ENCODE measurements around the gene FAM124A. TPM values are rescaled to one million over a fixed set of nuclear protein-coding genes. Genes with fewer than 3 reads are reported as not detected.

FAM124A gene
- total and polyA plus RNA-seq, 9 donors: 0.48 to 8.8 (median 1.9) TPM

- no peak for DNase-seq
- TF ChIP-seq CTCF (IDR thresholded peaks at IDR 0.05): no peak
- no peak for TF ChIP-seq POLR2A (IDR thresholded peaks at IDR 0.05)
- TF ChIP-seq EP300 (IDR thresholded peaks at IDR 0.05): no peak
Observed at GRCh38 chr13:51202477-51203046, 19.6 kb upstream of the FAM124A start.

DNA sequence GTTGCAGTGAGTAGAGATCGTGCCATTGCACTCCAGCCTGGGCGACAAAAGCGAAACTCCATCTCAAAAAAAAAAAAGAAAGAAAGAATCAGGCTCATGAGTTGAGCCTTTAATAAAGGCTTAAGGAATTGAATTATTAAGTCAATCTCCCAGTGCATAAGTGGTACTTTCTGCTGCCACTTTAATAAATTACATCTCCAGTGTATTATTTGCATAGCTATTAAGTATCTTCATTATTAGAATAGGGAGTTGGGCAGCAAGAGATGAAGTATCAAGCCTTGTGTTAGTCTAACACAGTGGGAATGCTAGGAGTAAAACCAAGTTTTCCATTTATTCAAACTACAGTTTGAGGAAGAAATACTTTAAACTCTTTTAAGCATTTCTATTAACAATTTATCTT, 15.6 kb upstream of the FAM124A start:
- no peak for TF ChIP-seq CTCF (IDR thresholded peaks at IDR 0.05)
- TF ChIP-seq EP300 (IDR thresholded peaks at IDR 0.05): no peak
- TF ChIP-seq POLR2A (IDR thresholded peaks at IDR 0.05): no peak

More at GRCh38 chr13:51202477-51203046, 19.6 kb upstream of the FAM124A start:
- 77 to 83% (median 83%) methylated on average over 2 of the region's 2 CpGs for WGBS, 3 donors
- H3K4me1 ChIP-seq (ENCODE audit: insufficient read depth): no peaks in the 10 kb centered on the region
- no peak overlapping the region for H3K4me3 ChIP-seq
- no peaks in the 10 kb centered on the region for H3K27me3 ChIP-seq
- H3K36me3 ChIP-seq: no peaks in the 10 kb centered on the region
- H3K27ac ChIP-seq: no peak overlapping the region
- intact Hi-C loops (cut with DNase I): no loop called here
- no peaks in the 10 kb centered on the region for H3K9me3 ChIP-seq

GRCh38 chr13:51207881-51208280, 14.3 kb upstream of the FAM124A start:
- no peak for DNase-seq
- no peaks in the 10 kb centered on the region for H3K9me3 ChIP-seq
- H3K27ac ChIP-seq: no peak overlapping the region
- 39 to 52% (median 42%) methylated on average over 2 of the region's 2 CpGs for WGBS, 3 donors
- H3K4me1 ChIP-seq (ENCODE audit: insufficient read depth): no peaks in the 10 kb centered on the region
- no peak for TF ChIP-seq CTCF (IDR thresholded peaks at IDR 0.05)
- TF ChIP-seq POLR2A (IDR thresholded peaks at IDR 0.05): no peak
- TF ChIP-seq EP300 (IDR thresholded peaks at IDR 0.05): no peak
- H3K4me3 ChIP-seq: no peak overlapping the region
- no peaks in the 10 kb centered on the region for H3K27me3 ChIP-seq
- intact Hi-C loops (cut with DNase I): no loop called here
- no peaks in the 10 kb centered on the region for H3K36me3 ChIP-seq

More for the DNA sequence above, 15.6 kb upstream of the FAM124A start:
- Histone ChIP-seq H3K36me3 (no peaks in the 10 kb centered on the region), H3K27me3 (no peaks in the 10 kb centered on the region), H3K27ac (no peak overlapping the region), H3K4me3 (no peak overlapping the region), H3K4me1 (ENCODE audit: insufficient read depth) (no peaks in the 10 kb centered on the region), H3K9me3 (no peaks in the 10 kb centered on the region)
- DNase-seq: no peak
- 96 to 97% (median 96%) methylated on average over 3 of the region's 3 CpGs for WGBS, 3 donors
- intact Hi-C loops (cut with DNase I): no loop called here

GRCh38 chr13:51208716-51209115, 13.5 kb upstream of the FAM124A start:
- 47 to 80% (median 74%) methylated on average over 4 of the region's 4 CpGs for WGBS, 3 donors
- no peak for DNase-seq
- Histone ChIP-seq H3K27ac (no peak overlapping the region), H3K27me3 (no peaks in the 10 kb centered on the region), H3K9me3 (no peaks in the 10 kb centered on the region), H3K4me3 (no peak overlapping the region), H3K4me1 (ENCODE audit: insufficient read depth) (no peaks in the 10 kb centered on the region), H3K36me3 (no peaks in the 10 kb centered on the region)
- TF ChIP-seq CTCF (IDR thresholded peaks at IDR 0.05): no peak
- TF ChIP-seq POLR2A (IDR thresholded peaks at IDR 0.05): no peak
- TF ChIP-seq EP300 (IDR thresholded peaks at IDR 0.05): no peak
- intact Hi-C loops (cut with DNase I): no loop called here

All from ovary (tissue), 9 donors.